Stimulated activated naive CD4-positive, alpha-beta T cell (primary cell): ENCODE measurements around the gene DPF3.

Experiments
- DNase-seq, 6 experiments: peaks; one replicate each; lab custom pipeline; 2025; lab: John Stamatoyannopoulos, UW

The DPF3 gene

DNA sequence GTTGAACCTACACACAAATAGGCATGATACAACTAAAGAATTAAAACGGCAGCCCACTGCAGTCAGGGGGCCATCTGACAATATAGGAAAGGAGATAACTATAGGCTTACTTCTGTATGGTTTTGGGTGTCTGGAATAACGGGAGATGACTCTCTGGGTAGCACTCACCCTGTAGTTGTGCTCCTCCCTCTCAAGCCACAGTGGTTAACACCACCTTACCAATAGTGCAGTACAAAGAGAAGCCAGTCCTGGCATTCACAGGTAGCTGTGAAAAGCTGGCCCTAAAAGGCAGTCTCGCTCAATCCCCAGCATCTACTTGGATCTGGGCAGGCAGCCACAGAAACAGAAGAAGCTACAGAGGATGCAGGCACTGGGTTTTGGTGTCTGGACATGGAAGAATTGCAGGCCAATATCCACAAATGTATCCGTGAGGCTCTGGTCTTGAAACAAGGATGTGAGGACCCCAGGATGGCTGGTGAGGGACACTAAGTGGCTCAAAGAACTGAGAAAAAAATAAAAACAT lies 93.0 kb downstream of the DPF3 start:
- DNase-seq, result no peak

DNA sequence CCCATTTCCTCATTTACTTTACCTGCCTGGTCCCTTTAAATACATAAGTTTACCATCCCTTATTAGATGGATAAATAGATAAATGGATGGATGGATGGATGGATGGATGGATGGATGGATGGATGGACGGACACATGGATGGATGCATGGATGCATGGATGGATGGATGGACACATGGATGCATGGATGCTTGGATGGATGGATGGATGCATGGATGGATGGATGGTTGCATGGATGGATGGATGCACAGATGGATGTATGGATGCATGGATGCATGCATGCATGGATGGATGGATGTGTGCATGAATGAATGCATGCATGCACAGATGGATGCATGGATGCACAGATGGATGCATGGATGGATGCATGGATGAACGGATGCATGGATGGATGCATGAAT lies 93.6 kb downstream of the DPF3 start:
- no peak for DNase-seq

- no peak for DNase-seq
Measured at GRCh38 chr14:72796935-72797334, 97.0 kb downstream of the DPF3 start.

- DNase-seq, result no peak
Measured at GRCh38 chr14:72793156-72793939, 100.6 kb downstream of the DPF3 start.

DNA sequence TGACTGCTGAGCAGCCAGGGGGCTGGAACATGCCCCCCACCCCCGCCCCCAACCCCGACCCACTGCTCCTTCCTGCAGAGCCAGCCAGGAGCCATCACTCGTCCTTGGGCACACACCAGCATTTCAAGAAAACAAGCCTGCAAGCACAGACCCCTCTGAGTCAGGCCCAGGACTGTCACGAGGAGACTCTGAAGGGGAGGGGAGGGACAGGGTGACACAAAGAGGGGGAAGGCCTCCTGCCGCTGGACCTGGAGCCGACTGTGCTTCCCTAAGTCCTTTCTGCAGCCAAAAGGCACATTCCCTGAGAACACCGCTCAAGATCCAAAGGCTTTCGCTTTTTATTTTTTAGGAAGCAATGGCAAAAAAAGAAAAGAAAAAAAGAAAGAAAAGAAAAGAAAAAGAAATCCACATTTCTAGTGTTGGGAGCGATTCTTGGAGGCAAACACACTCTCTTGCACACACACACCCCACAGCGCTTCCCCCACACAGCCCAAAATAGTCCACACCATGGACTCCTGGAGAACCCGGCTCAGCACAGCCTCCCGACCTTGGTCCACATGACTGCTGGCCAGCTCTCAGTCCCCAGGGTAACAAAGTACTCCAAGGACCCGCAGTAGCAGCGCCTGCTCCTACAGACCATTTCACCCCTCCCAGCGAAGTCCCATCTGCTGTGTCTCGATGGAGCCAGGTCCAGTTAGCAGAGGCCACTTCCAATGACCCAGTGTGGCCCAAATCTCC lies 101.7 kb downstream of the DPF3 start:
- no peak for DNase-seq

GRCh38 chr14:72790887-72791566 lies 102.9 kb downstream of the DPF3 start:
- DNase-seq, result no peak

GRCh38 chr14:72788972-72789728 lies 104.8 kb downstream of the DPF3 start:
- DNase-seq, result no peak

DNA sequence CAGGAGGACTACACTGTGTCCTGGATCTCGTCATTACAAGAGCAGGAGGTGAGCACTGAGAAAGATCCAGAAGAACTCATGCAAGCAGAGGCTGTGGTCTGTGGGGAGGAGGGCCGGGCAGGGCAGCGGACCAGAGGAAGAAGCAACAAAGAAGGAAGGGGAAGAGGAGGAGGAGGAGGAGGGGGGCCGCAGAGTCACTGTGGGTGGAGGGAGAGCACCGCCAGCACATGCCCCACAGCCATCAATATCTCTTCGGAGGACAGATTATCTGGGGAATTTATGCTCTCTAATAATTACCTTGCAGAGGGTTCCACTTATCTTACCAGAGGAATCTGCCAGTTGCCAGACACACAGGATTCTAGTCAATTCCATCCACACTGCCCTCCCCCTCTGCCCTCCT lies 105.6 kb downstream of the DPF3 start:
- DNase-seq, result no peak

DNA sequence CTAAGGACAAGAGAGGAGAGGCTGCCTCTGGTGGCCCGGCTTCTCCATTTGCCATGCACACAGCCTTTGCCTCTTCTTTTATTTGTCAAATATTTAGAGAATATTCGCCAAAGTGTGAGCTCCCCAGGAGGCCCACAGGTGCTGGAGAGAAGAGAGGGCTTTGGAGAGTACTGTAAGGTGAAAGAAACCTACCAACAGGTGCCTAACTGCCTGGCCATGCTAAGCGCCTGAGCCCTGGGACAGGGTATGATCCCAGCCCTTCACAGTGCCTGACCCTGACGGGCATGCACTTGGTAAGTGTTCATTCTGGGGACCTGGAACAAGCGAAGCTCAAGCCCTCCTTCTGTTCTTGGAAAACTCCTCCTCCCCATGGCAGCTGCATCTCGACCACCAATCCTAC lies 106.1 kb downstream of the DPF3 start:
- no peak for DNase-seq

- no peak for DNase-seq
Measured at GRCh38 chr14:72786378-72787350, 107.2 kb downstream of the DPF3 start.

- no peak for DNase-seq
Measured at GRCh38 chr14:72783741-72784140, 110.2 kb downstream of the DPF3 start.

DNA sequence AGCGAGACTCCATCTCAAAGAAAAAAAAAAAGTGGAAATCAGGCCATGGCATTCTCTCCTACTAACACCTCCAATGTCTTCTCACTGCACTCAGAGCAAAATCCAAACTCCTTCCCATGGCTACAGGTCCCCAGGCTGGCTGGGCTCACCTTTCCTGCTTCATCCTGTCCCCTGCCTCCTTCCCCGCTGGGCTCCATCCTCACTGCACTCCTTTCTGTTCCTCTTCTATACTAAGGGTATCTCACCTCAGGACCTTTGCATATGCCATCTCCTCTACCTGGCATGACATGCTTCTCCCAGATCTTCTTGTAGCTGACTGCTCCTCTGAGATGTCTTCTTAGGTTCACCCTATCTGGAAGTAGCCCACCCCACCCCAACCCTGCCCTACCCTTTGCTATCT lies 111.1 kb downstream of the DPF3 start:
- DNase-seq, result no peak

DNA sequence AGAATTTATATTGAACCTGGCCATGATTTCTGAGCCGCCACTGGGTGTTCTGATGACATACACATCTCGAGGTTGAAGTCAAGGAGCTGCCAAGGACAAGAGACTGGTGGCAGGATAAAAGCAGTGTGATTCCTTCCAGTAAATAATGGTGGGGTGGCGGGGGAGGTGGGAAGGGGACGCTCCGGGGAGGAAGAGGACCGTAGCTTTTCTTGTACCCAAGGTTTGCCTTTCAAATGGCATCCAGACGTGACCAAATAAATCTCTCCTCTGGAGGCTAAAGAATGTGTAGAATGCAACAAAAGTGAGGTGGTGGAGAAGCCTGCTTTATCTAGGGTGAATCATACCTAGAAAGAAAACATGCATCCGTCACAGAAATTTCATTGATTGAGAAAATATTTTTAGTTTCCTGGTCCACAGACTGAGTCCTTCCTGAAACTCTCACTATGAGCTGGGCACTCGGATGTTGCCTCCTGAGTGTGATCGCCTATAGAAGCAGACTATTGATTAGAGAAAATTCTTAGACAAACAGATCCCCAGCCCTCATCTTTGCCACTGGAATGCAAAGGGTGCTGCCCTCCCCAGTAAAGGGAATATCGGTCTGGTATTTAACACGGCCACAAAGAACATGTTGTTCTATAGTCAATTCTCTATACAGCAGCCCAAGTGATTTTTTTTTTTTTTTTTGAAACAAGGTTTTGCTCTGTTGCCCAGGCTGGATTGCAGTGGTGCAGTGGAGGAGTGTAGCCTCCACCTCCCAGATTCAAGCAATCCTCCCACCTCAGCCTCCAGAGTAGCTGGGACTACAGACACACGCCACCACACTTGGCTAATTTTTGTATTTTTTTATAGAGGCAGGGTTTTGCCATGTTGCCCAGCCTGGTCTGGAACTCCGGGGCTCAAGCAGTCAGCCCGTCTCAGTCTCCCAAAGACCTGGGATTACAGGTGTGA lies 112.1 kb downstream of the DPF3 start:
- no peak for DNase-seq

GRCh38 chr14:72780751-72781150 lies 113.2 kb downstream of the DPF3 start:
- no peak for DNase-seq

DNA sequence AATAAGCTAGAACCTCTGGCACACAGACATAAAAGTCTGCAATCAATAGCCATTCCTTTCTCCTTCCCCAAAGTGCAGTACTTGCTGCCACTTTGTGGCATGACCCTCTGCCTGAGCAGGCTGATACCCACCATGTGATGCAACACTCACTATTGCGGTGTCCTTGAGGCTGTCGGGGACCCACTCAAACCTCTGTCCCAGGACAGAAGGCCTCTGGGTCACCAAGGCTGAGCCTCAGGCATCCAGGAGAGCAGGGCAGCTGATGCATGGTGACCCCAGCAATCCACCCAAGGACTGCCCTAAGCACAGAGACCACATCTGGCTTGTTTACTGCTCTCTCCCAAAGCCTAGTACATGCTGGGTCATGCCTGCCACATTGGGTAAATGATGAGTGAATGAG lies 114.2 kb downstream of the DPF3 start:
- no peak for DNase-seq

DNA sequence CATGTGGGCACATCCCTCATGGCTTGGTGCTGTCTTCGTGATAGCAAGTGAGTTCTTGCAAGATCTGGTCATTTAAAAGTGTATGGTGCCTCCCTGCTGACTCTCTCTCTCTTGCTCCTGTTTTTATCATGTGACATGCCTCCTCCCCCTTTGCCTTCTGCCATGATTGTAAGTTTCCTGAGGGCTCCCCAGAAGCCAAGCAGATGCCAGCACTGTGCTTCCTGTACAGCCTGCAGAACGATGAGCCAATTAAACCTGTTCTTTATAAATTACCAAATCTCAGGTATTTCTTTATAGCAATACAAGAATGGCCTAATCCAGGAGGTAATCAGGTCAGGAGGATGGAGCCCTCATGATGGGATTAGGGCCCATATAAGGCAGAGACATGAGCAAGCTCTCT lies 116.3 kb downstream of the DPF3 start:
- DNase-seq, result no peak

DNA sequence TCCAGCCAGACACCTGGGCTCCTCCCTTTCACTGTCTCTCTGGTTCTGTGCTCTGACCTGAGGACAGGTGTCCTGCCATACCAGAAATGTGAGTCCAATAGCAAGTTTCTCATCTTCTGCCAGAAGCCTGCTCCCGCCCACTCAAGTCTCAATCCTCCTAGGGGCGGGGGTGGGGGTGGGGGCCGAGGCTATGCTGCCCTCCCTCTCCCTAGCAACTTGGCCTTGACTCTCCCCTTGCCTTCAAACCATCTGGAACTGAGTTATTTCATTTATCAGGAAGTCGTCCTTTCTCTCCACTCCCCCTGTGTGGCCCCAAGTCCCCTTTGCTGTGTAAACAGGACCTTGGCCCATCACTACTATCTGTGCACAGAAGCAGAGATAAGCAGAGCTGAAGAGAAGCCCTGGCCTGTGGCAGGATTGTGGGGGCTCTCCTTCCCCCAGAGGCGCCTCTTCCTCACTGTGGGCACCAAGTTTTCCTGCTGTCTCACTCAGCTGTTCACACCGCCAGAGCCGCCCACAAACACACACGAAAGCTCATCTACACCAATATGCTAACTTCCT lies 117.1 kb downstream of the DPF3 start:
- DNase-seq, result no peak

GRCh38 chr14:72775923-72776554 lies 117.9 kb downstream of the DPF3 start:
- no peak for DNase-seq
